ENCODE measurements around the gene SLIT3.
A peak's percentile ranks its signal among the peaks of the same experiment; 100 is the strongest.

Gene SLIT3

DNA sequence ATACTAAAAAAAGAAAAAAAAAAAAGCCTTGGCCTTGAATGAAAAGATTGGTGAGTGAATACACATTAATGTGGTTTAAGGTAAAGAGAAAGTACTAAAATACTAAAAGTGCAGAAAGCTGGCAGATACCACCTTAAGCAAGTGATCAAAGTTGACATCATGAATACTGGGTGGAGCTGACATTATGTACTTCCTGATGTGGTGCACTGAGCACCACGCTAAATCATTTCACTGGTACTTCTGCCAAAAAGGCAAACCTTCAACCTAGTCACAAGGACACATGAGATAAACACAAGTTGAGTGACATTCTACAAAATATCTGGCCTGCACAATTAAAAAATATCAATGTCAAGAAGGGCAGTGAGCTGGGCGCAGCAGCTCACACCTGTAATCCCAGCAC, 687.9 kb downstream of the SLIT3 start:
- Histone ChIP-seq H2AFZ (peak overlapping the region; percentile 74), H3K27ac (peak overlapping the region; percentile 22), H3K9me3 (ENCODE audit: control insufficient read depth, low read length) (no peaks in the 10 kb centered on the region), H3K79me2 (no peaks in the 10 kb centered on the region), H3K4me2 (ENCODE audit: low read length) (no peak overlapping the region), H3K27me3 (ENCODE audit: control insufficient read depth, insufficient read depth, low read length) (no peaks in the 10 kb centered on the region), H3K4me1 (peaks cover 10% of the 10 kb centered on the region), H3K9ac (no peak overlapping the region), H3K4me3 (ENCODE audit: low read depth, low read length) (no peak overlapping the region), H3K36me3 (ENCODE audit: control insufficient read depth, insufficient read depth, low read length) (no peaks in the 10 kb centered on the region)
- TF ChIP-seq, protein P1, sequence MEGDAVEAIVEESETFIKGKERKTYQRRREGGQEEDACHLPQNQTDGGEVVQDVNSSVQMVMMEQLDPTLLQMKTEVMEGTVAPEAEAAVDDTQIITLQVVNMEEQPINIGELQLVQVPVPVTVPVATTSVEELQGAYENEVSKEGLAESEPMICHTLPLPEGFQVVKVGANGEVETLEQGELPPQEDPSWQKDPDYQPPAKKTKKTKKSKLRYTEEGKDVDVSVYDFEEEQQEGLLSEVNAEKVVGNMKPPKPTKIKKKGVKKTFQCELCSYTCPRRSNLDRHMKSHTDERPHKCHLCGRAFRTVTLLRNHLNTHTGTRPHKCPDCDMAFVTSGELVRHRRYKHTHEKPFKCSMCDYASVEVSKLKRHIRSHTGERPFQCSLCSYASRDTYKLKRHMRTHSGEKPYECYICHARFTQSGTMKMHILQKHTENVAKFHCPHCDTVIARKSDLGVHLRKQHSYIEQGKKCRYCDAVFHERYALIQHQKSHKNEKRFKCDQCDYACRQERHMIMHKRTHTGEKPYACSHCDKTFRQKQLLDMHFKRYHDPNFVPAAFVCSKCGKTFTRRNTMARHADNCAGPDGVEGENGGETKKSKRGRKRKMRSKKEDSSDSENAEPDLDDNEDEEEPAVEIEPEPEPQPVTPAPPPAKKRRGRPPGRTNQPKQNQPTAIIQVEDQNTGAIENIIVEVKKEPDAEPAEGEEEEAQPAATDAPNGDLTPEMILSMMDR (IDR thresholded peaks at IDR 0.05), result no peak

DNA sequence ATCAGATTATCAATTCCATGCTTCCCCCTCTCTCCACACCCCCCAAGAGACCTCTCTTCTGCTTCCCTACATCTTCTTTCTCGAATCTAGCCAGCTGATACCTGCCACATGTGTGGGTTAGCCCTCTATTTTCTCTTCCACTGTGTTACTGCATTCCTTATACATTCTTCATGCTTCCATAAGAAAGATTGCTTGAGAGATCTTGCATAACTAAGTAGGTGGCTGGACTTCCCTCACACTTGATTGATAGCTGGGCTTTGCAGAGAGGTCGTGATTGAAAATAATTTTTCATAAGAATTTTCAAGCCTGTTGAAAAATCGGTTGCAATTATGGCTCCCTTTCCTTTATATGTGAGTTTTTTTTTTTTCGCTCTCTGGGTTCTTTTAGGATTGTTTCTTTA, 688.8 kb downstream of the SLIT3 start:
- no peaks in the 10 kb centered on the region for H3K27me3 ChIP-seq (ENCODE audit: control insufficient read depth, insufficient read depth, low read length)
- H3K4me3 ChIP-seq (ENCODE audit: low read depth, low read length), result no peak overlapping the region
- H3K4me1 ChIP-seq, result peaks cover 10% of the 10 kb centered on the region
- no peak overlapping the region for H3K4me2 ChIP-seq (ENCODE audit: low read length)
- no peaks in the 10 kb centered on the region for H3K79me2 ChIP-seq
- TF ChIP-seq, protein P1 (IDR thresholded peaks at IDR 0.05), result no peak
- no peaks in the 10 kb centered on the region for H3K9me3 ChIP-seq (ENCODE audit: control insufficient read depth, low read length)
- H3K27ac ChIP-seq, result no peak overlapping the region
- no peak overlapping the region for H2AFZ ChIP-seq
- no peaks in the 10 kb centered on the region for H3K36me3 ChIP-seq (ENCODE audit: control insufficient read depth, insufficient read depth, low read length)
- H3K9ac ChIP-seq, result no peak overlapping the region
